ENCODE data around the gene LNPEP. TPM values are rescaled to one million over a fixed set of nuclear protein-coding genes. Genes with fewer than 3 reads are reported as not detected.

The LNPEP gene
- total RNA-seq, 1 donor from 2014 or later, result 31.4 TPM

GRCh38 chr5:96941140-96941539, 5.3 kb downstream of the LNPEP start:
- Mint-ChIP-seq H3K4me3 (ENCODE audit: unreplicated experiment) (no peak overlapping the region), H3K36me3 (ENCODE audit: low read depth) (peaks cover 2% of the 10 kb centered on the region), H3K27me3 (ENCODE audit: low read depth) (no peaks in the 10 kb centered on the region), H3K4me1 (ENCODE audit: low read depth) (peaks cover 49% of the 10 kb centered on the region), H3K27ac (ENCODE audit: unreplicated experiment) (no peak overlapping the region), H3K9me3 (ENCODE audit: low read depth) (peaks cover 3% of the 10 kb centered on the region)
- no peak for TF ChIP-seq CTCF (IDR thresholded peaks at IDR 0.05)
- no peak for DNase-seq (ENCODE audit: low spot score)

GRCh38 chr5:96942078-96942477, 6.2 kb downstream of the LNPEP start:
- H3K36me3 Mint-ChIP-seq (ENCODE audit: low read depth), result peaks cover 2% of the 10 kb centered on the region
- no peak for DNase-seq (ENCODE audit: low spot score)
- H3K4me1 Mint-ChIP-seq (ENCODE audit: low read depth), result peaks cover 46% of the 10 kb centered on the region
- no peak for TF ChIP-seq CTCF (IDR thresholded peaks at IDR 0.05)
- peaks cover 3% of the 10 kb centered on the region for H3K9me3 Mint-ChIP-seq (ENCODE audit: low read depth)
- H3K27ac Mint-ChIP-seq (ENCODE audit: unreplicated experiment), result no peak overlapping the region
- H3K27me3 Mint-ChIP-seq (ENCODE audit: low read depth), result no peaks in the 10 kb centered on the region
- H3K4me3 Mint-ChIP-seq (ENCODE audit: unreplicated experiment), result no peak overlapping the region

GRCh38 chr5:96942911-96943310, 7.0 kb downstream of the LNPEP start:
- Mint-ChIP-seq H3K27me3 (ENCODE audit: low read depth) (no peaks in the 10 kb centered on the region), H3K9me3 (ENCODE audit: low read depth) (peaks cover 3% of the 10 kb centered on the region), H3K4me3 (ENCODE audit: unreplicated experiment) (no peak overlapping the region), H3K27ac (ENCODE audit: unreplicated experiment) (no peak overlapping the region), H3K4me1 (ENCODE audit: low read depth) (peaks cover 38% of the 10 kb centered on the region), H3K36me3 (ENCODE audit: low read depth) (peaks cover 2% of the 10 kb centered on the region)
- no peak for TF ChIP-seq CTCF (IDR thresholded peaks at IDR 0.05)
- DNase-seq (ENCODE audit: low spot score), result no peak

GRCh38 chr5:96943799-96944198, 7.9 kb downstream of the LNPEP start:
- peaks cover 29% of the 10 kb centered on the region for H3K4me1 Mint-ChIP-seq (ENCODE audit: low read depth)
- TF ChIP-seq CTCF (IDR thresholded peaks at IDR 0.05), result no peak
- H3K9me3 Mint-ChIP-seq (ENCODE audit: low read depth), result peaks cover 3% of the 10 kb centered on the region
- peaks cover 2% of the 10 kb centered on the region for H3K36me3 Mint-ChIP-seq (ENCODE audit: low read depth)
- H3K4me3 Mint-ChIP-seq (ENCODE audit: unreplicated experiment), result no peak overlapping the region
- DNase-seq (ENCODE audit: low spot score), result no peak
- no peaks in the 10 kb centered on the region for H3K27me3 Mint-ChIP-seq (ENCODE audit: low read depth)
- H3K27ac Mint-ChIP-seq (ENCODE audit: unreplicated experiment), result no peak overlapping the region

GRCh38 chr5:96945144-96945897, 9.4 kb downstream of the LNPEP start:
- no peak for DNase-seq (ENCODE audit: low spot score)
- Mint-ChIP-seq H3K4me3 (ENCODE audit: unreplicated experiment) (no peak overlapping the region), H3K4me1 (ENCODE audit: low read depth) (peaks cover 22% of the 10 kb centered on the region), H3K36me3 (ENCODE audit: low read depth) (peaks cover 2% of the 10 kb centered on the region), H3K27me3 (ENCODE audit: low read depth) (no peaks in the 10 kb centered on the region), H3K9me3 (ENCODE audit: low read depth) (peaks cover 3% of the 10 kb centered on the region), H3K27ac (ENCODE audit: unreplicated experiment) (no peak overlapping the region)
- TF ChIP-seq CTCF (IDR thresholded peaks at IDR 0.05), result no peak
